K562 (cell line): ENCODE data around the gene CLEC4F. TPM values are rescaled to one million over a fixed set of nuclear protein-coding genes. Genes with fewer than 3 reads are reported as not detected.

Experiments
- ARID1B ChIP-seq: fragments of 450-650 bp; IDR thresholded peaks from 2 replicates; pipeline ENCODE4 v1.6.1; 2016; ENCODE audit warnings: antibody characterized with exemption, mild to moderate bottlenecking, inconsistent platforms
- BHLHE40 ChIP-seq: IDR thresholded peaks from 2 replicates; pipeline ENCODE4 v1.6.1; 2011; ENCODE audit warnings: low read length, improper control_type of control experiment
- BRF1 ChIP-seq: IDR thresholded peaks from 3 replicates; pipeline ENCODE4 v1.6.1; 2011; ENCODE audit warnings: borderline replicate concordance, mild to moderate bottlenecking; ENCODE audit not compliant: insufficient read length; ENCODE audit errors: extremely low read depth
- CSDE1 ChIP-seq, 2 experiments: fragments of 450-650 bp; IDR thresholded peaks; 2 replicates each; pipeline ENCODE4 v1.6.1; 2016; ENCODE audit warnings: mild to moderate bottlenecking in 1 of 2
- FOXM1 ChIP-seq, 2 experiments: fragments of 450-650 bp in 1 of 2; sonication (generic) in 1 of 2; formaldehyde crosslinking in 1 of 2; IDR thresholded peaks; 2 replicates each; pipeline versions ENCODE4 v1.6.1 to v1.9.0; 2017 to 2022; ENCODE audit warnings: low read depth in 2 of 2, mild to moderate bottlenecking in 2 of 2, missing genetic modification reagents in 1 of 2, moderate library complexity in 1 of 2
- MTA2 ChIP-seq: fragments of 450-650 bp; IDR thresholded peaks from 2 replicates; pipeline ENCODE4 v1.6.1; 2016; ENCODE audit warnings: low read depth
- MXI1 ChIP-seq: IDR thresholded peaks from 2 replicates; pipeline ENCODE4 v1.6.1; 2011; ENCODE audit warnings: low read depth, mild to moderate bottlenecking, improper control_type of control experiment, low read length
- NCOR1 ChIP-seq: fragments of 450-650 bp; IDR thresholded peaks from 2 replicates; pipeline ENCODE4 v1.6.1; 2016; ENCODE audit warnings: mild to moderate bottlenecking, moderate library complexity
- SMARCE1 ChIP-seq: fragments of 450-650 bp; IDR thresholded peaks from 2 replicates; pipeline ENCODE4 v1.7.1; 2016; ENCODE audit warnings: mild to moderate bottlenecking
- SREBF2 ChIP-seq: sonication (generic); formaldehyde crosslinking; IDR thresholded peaks from 2 replicates; pipeline ENCODE4 v1.4.0; 2020; ENCODE audit warnings: mild to moderate bottlenecking, missing genetic modification reagents
- SRSF1 ChIP-seq: fragments of 200-400 bp; formaldehyde crosslinking; IDR thresholded peaks from 2 replicates; pipeline ENCODE4 v1.6.1; 2017; ENCODE audit warnings: mild to moderate bottlenecking, low read depth, low read length, moderate library complexity
- TEAD1 ChIP-seq, 2 experiments: fragments of 450-650 bp in 1 of 2; sonication (generic) in 1 of 2; formaldehyde crosslinking; IDR thresholded peaks; 2 replicates each; pipeline versions ENCODE4 v1.4.0 to v1.8.0; 2020 to 2022; ENCODE audit warnings: mild to moderate bottlenecking in 2 of 2, missing genetic modification reagents in 1 of 2
- ZNF12 ChIP-seq: sonication (generic); formaldehyde crosslinking; IDR thresholded peaks from 2 replicates; pipeline ENCODE4 v1.4.0; 2020; ENCODE audit warnings: mild to moderate bottlenecking, missing genetic modification reagents
- ZNF316 ChIP-seq: fragments of 450-650 bp; IDR thresholded peaks from 2 replicates; pipeline ENCODE4 v1.6.1; 2016
- ZNF586 ChIP-seq: fragments of 450-650 bp; formaldehyde crosslinking; conservative IDR thresholded peaks from 2 replicates; pipeline ENCODE4 v1.4.0; 2020; ENCODE audit warnings: mild to moderate bottlenecking, moderate library complexity
- ZNF785 ChIP-seq: fragments of 250-450 bp; sonication (Bioruptor Pico); IDR thresholded peaks from 2 replicates; pipeline ENCODE4 v1.4.0; 2020; ENCODE audit warnings: mild to moderate bottlenecking
- polyA plus RNA-seq, 8 experiments: library from polyadenylated mRNA; depleted of rRNA in 4 of 8; stranded (reverse) in 5 of 8; unstranded in 3 of 8; fragments of >200 nt; fragmentation: Nextera tagmentation in 2 of 8; fragmentation: Illumina TruSeq in 1 of 8; extraction: Ambion mirVana in 2 of 8; extraction: Trizol in 1 of 8; gene quantifications; 2 replicates each; pipeline versions ENCODE4 v1.2.1 to v1.2.3, GENCODE V29; 2011 to 2014; ENCODE audit warnings: inconsistent platforms in 1 of 8, missing spikeins in 1 of 8
- total RNA-seq, 7 experiments: library from RNA; depleted of rRNA in 6 of 7; stranded (reverse); fragments of >200 nt in 6 of 7; fragmentation: Illumina TruSeq in 2 of 7; extraction: Trizol in 2 of 7; gene quantifications; 2 replicates each; pipeline versions ENCODE4 v1.2.1 to v1.2.3, GENCODE V29; 2011 to 2021; ENCODE audit warnings: low replicate concordance in 1 of 7
- TF ChIP-seq, protein P1 (sequence below): fragments of 450-650 bp; IDR thresholded peaks from 2 replicates; pipeline ENCODE4 v1.6.1; 2016; ENCODE audit warnings: low read depth, mild to moderate bottlenecking, moderate library complexity
- TF ChIP-seq, protein P2 (sequence below), 2 experiments: IDR thresholded peaks; 2 replicates each; pipeline ENCODE4 v1.6.1; 2011; ENCODE audit warnings: borderline replicate concordance in 1 of 2, control low read depth in 1 of 2, low read depth in 1 of 2, low read length in 1 of 2, mild to moderate bottlenecking in 1 of 2, mixed read lengths in 1 of 2, moderate library complexity in 1 of 2; ENCODE audit not compliant: insufficient read depth in 1 of 2, insufficient read length in 1 of 2, poor library complexity in 1 of 2, severe bottlenecking in 1 of 2; ENCODE audit errors: extremely low read depth in 1 of 2
- TF ChIP-seq, protein P3 (sequence below): fragments of 450-650 bp; IDR thresholded peaks from 2 replicates; pipeline ENCODE4 v1.6.1; 2016
- TF ChIP-seq, protein P4 (sequence below): fragments of 250-450 bp; sonication (Bioruptor Pico); IDR thresholded peaks from 2 replicates; pipeline ENCODE4 v1.9.0; 2021; ENCODE audit warnings: mild to moderate bottlenecking, inconsistent platforms
- TF ChIP-seq, protein P5 (sequence below): fragments of 250-450 bp; sonication (Bioruptor Pico); IDR thresholded peaks from 2 replicates; pipeline ENCODE4 v1.5.0; 2022; ENCODE audit warnings: mild to moderate bottlenecking

Gene CLEC4F
- total and polyA plus RNA-seq, 9 of the 15 experiments (the other 6 are each of a cell fraction or from before 2014, with no cell fraction given): not detected

DNA sequence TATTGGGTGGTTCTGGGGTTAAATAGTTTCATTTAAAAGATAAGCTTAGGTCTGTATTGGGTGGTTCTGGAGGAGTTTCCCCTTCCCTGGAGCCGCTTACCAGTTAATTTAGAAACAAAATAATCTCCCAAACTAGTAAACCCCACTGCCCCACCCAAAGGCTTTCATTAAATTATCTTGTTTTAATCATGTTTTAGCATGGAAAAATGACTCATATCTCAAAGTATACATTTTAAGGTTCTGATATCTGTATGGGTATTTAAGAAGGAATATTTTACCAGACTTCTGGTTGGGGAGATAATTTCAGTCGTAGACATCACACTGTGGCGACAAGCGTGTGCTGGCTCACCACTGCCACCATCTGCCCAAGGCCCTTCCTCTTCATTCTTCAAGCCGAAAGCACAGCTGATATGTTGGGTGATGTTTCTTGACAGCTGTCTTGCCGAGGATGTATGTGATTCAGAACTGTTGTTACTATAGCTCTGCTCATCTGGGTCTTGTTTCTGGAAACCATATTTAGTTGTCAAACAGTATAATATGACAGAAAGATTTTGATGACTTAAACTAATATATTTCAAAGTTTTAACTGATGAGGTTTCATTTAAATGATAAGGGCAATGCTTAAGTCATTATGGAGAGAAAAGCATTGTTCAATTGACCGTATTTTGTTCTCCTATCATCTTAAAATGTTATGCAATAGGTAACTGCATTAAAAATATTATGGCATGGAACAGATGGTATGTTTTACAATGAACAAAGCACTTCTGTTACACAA is 35.1 kb downstream of the CLEC4F start (continued):
- TF ChIP-seq, protein P1, sequence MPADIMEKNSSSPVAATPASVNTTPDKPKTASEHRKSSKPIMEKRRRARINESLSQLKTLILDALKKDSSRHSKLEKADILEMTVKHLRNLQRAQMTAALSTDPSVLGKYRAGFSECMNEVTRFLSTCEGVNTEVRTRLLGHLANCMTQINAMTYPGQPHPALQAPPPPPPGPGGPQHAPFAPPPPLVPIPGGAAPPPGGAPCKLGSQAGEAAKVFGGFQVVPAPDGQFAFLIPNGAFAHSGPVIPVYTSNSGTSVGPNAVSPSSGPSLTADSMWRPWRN: no peak
- TF ChIP-seq SRSF1 (no peak), TEAD1 (CRISPR knock-in tag; IDR thresholded peaks at IDR 0.05) (no peak), ARID1B (peak; percentile 73), ZNF586 (CRISPR knock-in tag) (no peak), SMARCE1 (peak; percentile 37; the same call in 1 of the 2 replicates), FOXM1 (IDR thresholded peaks at IDR 0.05; ENCODE audit: low read depth) (no peak), FOXM1 (CRISPR knock-in tag; IDR thresholded peaks at IDR 0.05; ENCODE audit: low read depth) (no peak), MXI1 (0 out of 2 replicates have a peak, but pooled peaks have one; percentile 15), ZNF785 (CRISPR knock-in tag) (no peak), ZNF316 (no peak), BHLHE40 (peak; percentile 52; the same call in 1 of the 2 replicates), ZNF12 (no peak), NCOR1 (peak; percentile 72), BRF1 (no peak), CSDE1 (IDR thresholded peaks at IDR 0.05) (0 out of 4 replicates have a peak, but pooled peaks of 1 of the 2 experiments have one; percentile 14), SREBF2 (CRISPR knock-in tag) (no peak), MTA2 (no peak)
- TF ChIP-seq, protein P2, sequence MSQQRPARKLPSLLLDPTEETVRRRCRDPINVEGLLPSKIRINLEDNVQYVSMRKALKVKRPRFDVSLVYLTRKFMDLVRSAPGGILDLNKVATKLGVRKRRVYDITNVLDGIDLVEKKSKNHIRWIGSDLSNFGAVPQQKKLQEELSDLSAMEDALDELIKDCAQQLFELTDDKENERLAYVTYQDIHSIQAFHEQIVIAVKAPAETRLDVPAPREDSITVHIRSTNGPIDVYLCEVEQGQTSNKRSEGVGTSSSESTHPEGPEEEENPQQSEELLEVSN (IDR thresholded peaks at IDR 0.05; ENCODE audit: borderline replicate concordance in 1 of 2, extremely low read depth in 1 of 2, insufficient read depth in 1 of 2, insufficient read length in 1 of 2, low read depth in 1 of 2, low read length in 1 of 2, poor library complexity in 1 of 2, severe bottlenecking in 1 of 2): no peak
- TF ChIP-seq, protein P3, sequence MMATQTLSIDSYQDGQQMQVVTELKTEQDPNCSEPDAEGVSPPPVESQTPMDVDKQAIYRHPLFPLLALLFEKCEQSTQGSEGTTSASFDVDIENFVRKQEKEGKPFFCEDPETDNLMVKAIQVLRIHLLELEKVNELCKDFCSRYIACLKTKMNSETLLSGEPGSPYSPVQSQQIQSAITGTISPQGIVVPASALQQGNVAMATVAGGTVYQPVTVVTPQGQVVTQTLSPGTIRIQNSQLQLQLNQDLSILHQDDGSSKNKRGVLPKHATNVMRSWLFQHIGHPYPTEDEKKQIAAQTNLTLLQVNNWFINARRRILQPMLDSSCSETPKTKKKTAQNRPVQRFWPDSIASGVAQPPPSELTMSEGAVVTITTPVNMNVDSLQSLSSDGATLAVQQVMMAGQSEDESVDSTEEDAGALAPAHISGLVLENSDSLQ: peak; percentile 63
- TF ChIP-seq, protein P4, sequence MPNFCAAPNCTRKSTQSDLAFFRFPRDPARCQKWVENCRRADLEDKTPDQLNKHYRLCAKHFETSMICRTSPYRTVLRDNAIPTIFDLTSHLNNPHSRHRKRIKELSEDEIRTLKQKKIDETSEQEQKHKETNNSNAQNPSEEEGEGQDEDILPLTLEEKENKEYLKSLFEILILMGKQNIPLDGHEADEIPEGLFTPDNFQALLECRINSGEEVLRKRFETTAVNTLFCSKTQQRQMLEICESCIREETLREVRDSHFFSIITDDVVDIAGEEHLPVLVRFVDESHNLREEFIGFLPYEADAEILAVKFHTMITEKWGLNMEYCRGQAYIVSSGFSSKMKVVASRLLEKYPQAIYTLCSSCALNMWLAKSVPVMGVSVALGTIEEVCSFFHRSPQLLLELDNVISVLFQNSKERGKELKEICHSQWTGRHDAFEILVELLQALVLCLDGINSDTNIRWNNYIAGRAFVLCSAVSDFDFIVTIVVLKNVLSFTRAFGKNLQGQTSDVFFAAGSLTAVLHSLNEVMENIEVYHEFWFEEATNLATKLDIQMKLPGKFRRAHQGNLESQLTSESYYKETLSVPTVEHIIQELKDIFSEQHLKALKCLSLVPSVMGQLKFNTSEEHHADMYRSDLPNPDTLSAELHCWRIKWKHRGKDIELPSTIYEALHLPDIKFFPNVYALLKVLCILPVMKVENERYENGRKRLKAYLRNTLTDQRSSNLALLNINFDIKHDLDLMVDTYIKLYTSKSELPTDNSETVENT (CRISPR knock-in tag): no peak
- TF ChIP-seq, protein P5, sequence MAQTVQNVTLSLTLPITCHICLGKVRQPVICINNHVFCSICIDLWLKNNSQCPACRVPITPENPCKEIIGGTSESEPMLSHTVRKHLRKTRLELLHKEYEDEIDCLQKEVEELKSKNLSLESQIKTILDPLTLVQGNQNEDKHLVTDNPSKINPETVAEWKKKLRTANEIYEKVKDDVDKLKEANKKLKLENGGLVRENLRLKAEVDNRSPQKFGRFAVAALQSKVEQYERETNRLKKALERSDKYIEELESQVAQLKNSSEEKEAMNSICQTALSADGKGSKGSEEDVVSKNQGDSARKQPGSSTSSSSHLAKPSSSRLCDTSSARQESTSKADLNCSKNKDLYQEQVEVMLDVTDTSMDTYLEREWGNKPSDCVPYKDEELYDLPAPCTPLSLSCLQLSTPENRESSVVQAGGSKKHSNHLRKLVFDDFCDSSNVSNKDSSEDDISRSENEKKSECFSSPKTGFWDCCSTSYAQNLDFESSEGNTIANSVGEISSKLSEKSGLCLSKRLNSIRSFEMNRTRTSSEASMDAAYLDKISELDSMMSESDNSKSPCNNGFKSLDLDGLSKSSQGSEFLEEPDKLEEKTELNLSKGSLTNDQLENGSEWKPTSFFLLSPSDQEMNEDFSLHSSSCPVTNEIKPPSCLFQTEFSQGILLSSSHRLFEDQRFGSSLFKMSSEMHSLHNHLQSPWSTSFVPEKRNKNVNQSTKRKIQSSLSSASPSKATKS (CRISPR knock-in tag): no peak
